ENCODE results near the gene RCC2.

DNA sequence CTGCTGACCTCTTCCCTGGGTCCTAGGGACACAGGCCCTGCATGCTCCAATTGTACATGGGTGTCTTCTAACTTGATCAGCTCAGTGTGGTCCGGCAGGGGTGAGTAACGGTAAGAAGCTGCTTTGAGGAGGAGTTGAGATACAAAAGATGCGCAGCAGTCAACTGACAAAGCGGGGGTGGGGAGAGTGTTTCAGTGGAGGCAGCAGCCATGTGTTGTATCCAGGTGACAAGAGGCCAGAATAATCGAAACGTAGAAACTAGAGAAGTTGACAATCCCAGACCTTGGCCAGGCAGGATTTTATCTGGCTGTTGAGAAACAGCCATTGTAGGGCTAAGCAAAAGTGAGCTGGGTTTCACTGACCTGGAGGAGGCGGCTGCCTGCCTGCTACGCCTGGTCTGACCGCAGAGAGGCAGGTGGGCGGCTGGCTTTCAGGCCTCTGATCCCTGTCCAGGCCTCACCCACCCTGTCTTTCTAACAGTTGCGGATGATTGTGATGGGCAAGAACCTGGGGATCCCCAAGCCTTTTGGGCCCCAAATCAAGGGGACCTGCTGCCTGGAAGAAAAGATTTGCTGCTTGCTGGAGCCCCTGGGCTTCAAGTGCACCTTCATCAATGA is 38.6 kb downstream of the RCC2 start:
- TF ChIP-seq CTCF (IDR thresholded peaks at IDR 0.05) (no peak), POLR2AphosphoS5 (IDR thresholded peaks at IDR 0.05) (no peak), POLR2A (IDR thresholded peaks at IDR 0.05) (no peak), EP300 (IDR thresholded peaks at IDR 0.05) (no peak)
